ENCODE data around the gene BORCS6.

Gene BORCS6

DNA sequence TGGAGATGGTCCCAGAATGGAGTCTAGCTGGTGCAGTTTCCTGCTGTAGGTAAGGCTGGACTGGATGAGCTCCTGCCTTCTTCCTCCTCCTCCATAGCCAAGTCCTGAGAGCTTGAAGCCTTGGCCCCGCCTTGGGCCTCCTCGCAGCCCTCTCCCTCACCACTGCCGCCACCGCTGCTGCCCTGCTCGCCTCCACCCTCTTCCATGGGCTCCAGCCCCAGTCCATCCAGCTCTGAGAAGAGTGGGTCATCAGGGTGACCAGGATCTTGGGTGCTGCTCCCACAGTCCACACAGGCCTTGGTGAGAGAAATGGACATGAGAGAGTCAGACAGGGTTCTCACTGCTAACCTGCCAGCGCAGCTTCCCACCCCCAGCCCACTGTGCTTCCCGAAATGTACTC lies 48.9 kb downstream of the BORCS6 start:
- TF ChIP-seq, protein P1, sequence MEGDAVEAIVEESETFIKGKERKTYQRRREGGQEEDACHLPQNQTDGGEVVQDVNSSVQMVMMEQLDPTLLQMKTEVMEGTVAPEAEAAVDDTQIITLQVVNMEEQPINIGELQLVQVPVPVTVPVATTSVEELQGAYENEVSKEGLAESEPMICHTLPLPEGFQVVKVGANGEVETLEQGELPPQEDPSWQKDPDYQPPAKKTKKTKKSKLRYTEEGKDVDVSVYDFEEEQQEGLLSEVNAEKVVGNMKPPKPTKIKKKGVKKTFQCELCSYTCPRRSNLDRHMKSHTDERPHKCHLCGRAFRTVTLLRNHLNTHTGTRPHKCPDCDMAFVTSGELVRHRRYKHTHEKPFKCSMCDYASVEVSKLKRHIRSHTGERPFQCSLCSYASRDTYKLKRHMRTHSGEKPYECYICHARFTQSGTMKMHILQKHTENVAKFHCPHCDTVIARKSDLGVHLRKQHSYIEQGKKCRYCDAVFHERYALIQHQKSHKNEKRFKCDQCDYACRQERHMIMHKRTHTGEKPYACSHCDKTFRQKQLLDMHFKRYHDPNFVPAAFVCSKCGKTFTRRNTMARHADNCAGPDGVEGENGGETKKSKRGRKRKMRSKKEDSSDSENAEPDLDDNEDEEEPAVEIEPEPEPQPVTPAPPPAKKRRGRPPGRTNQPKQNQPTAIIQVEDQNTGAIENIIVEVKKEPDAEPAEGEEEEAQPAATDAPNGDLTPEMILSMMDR (IDR thresholded peaks at IDR 0.05; ENCODE audit: low read depth, low read length), result no peak
- no peak for DNase-seq (ENCODE audit: extremely low read depth, low read depth)

DNA sequence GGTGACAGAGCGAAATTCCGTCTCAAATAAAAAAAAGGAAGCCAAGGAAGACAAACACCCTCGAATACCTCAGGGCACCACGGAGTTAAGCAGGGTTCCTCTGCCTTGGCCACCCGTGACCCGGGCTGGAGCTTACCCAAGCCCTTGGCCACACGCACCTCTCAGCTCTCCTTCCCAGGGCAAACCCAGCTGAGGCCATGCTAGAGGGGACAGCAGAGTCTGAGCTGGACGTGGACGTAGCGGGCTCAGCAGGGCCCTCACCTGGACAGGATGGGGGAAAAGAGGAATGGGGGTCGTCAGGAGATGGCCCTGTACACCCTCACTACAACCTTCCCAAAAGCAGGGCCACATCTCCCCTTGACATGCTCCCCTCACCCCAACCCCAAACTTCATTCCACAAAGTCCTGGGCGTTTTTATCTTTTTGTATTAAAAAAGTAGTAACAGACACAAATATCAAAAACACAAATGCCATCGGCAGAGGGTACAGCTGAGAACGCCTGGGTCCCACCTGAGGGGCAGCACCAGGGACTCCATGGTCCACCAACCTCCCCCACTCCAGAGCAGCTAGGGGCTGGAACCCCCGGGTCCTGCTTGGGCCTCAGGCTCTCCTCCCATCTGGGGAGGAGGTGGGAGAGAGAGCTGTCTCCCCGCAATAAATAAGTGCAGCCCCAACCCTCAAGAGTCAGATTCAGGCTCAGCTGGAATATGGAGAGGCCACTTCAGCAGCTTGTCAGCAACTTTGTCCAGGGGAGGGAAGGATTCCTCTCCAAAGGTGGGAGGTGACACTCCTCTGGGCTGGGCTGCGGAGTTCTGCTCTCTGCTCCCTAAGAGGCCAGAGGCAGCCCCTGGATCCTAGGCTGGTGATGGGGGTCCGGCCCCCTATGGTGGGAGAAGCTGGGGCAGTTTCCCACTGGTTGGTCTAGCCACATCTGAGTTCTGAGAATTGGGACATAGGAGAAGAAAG lies 49.6 kb downstream of the BORCS6 start:
- DNase-seq (ENCODE audit: extremely low read depth, low read depth), result no peak

DNA sequence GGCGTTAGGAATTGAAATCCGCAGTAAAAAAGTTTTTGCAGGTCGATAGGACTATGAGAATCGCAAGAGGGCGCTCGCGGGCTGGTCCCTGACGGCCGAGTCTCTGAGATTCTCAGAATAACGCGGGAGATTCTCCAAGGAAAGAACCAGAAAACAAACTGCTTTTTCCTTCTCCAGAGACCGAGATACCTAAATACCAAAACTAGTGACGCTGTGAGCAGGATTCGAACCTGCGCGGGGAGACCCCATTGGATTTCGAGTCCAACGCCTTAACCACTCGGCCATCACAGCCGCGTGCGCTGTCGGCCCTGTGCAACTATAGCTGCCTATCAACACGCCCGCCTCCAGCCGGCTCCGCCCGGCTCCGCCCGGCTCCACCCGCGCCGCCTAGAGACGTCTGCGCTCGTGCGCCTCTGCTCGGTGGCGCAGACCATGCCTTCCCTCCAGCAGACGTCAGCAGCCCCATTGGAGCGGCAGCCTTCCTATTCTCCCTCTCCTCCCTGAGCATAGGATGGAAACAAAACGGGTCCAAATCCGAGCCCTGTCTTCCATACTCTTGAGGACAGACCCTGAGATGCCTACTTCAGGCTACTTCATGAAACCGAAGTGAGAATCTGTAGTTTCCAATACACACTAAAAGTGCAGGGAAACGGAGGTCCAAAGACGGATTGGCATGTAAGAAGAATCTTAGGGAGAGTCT lies 51.2 kb downstream of the BORCS6 start:
- TF ChIP-seq, protein P1 (IDR thresholded peaks at IDR 0.05; ENCODE audit: low read depth, low read length), result peak; percentile 82

More for the DNA sequence above, 49.6 kb downstream of the BORCS6 start:
- TF ChIP-seq, protein P1 (IDR thresholded peaks at IDR 0.05; ENCODE audit: low read depth, low read length), result no peak

DNA sequence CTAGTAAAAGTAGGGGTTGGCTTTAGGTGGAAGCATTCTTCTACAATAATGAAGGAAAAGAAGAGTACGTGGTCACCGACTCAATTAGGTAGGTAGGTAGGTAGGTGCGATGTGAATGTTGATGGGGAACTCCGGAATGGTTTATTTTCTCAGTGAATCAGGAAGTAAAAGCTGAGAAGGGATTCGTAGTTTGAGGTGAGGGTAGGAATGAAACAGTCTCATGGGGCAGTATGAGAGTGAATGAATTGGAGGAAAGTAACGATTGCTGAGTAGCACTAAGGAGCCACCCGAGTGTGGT lies 51.7 kb downstream of the BORCS6 start:
- DNase-seq (ENCODE audit: extremely low read depth, low read depth), result no peak
- TF ChIP-seq, protein P1 (IDR thresholded peaks at IDR 0.05; ENCODE audit: low read depth, low read length), result no peak

More for the DNA sequence above, 51.2 kb downstream of the BORCS6 start:
- DNase-seq (ENCODE audit: extremely low read depth, low read depth), result peak; percentile 96

All from AG09319 (cell line).